ENCODE measurements around the gene TBXAS1. TPM values are rescaled to one million over a fixed set of nuclear protein-coding genes. Genes with fewer than 3 reads are reported as not detected.

TBXAS1 gene
- total RNA-seq, 1 donor: not detected

- TF ChIP-seq CTCF (IDR thresholded peaks at IDR 0.05; ENCODE audit: insufficient read depth, low read depth, low read length): no peak
- H3K4me3 ChIP-seq (ENCODE audit: low read depth, low read length): no peak overlapping the region
These were observed 54.8 kb downstream of the TBXAS1 start for GRCh38 chr7:139883814-139884213.

GRCh38 chr7:139884441-139884840, 55.4 kb downstream of the TBXAS1 start:
- DNase-seq (ENCODE audit: low read depth): no peak
- H3K4me3 ChIP-seq (ENCODE audit: low read depth, low read length): no peak overlapping the region
- TF ChIP-seq CTCF (IDR thresholded peaks at IDR 0.05; ENCODE audit: insufficient read depth, low read depth, low read length): no peak

More at GRCh38 chr7:139883814-139884213, 54.8 kb downstream of the TBXAS1 start:
- no peak for DNase-seq (ENCODE audit: low read depth)

GRCh38 chr7:139885511-139885910, 56.4 kb downstream of the TBXAS1 start:
- no peak for DNase-seq (ENCODE audit: low read depth)
- no peak for TF ChIP-seq CTCF (IDR thresholded peaks at IDR 0.05; ENCODE audit: insufficient read depth, low read depth, low read length)
- no peak overlapping the region for H3K4me3 ChIP-seq (ENCODE audit: low read depth, low read length)

- no peak for TF ChIP-seq CTCF (IDR thresholded peaks at IDR 0.05; ENCODE audit: insufficient read depth, low read depth, low read length)
- H3K4me3 ChIP-seq (ENCODE audit: low read depth, low read length): no peak overlapping the region
- DNase-seq (ENCODE audit: low read depth): peak; percentile 33
These were observed 57.1 kb downstream of the TBXAS1 start for GRCh38 chr7:139886206-139886605.

- TF ChIP-seq CTCF (IDR thresholded peaks at IDR 0.05; ENCODE audit: insufficient read depth, low read depth, low read length): no peak
- no peak for DNase-seq (ENCODE audit: low read depth)
- H3K4me3 ChIP-seq (ENCODE audit: low read depth, low read length): no peak overlapping the region
These were observed 57.8 kb downstream of the TBXAS1 start for GRCh38 chr7:139886899-139887298.

- no peak for DNase-seq (ENCODE audit: low read depth)
- TF ChIP-seq CTCF (IDR thresholded peaks at IDR 0.05; ENCODE audit: insufficient read depth, low read depth, low read length): no peak
- no peak overlapping the region for H3K4me3 ChIP-seq (ENCODE audit: low read depth, low read length)
These were observed 59.0 kb downstream of the TBXAS1 start for GRCh38 chr7:139887992-139888481.

GRCh38 chr7:139889186-139889871, 60.3 kb downstream of the TBXAS1 start:
- TF ChIP-seq CTCF (IDR thresholded peaks at IDR 0.05; ENCODE audit: insufficient read depth, low read depth, low read length): no peak
- no peak overlapping the region for H3K4me3 ChIP-seq (ENCODE audit: low read depth, low read length)
- DNase-seq (ENCODE audit: low read depth): no peak

Measured in fibroblast of villous mesenchyme (primary cell).